RPMI7951 (cell line): ENCODE results near the gene MAPKAPK5. TPM values are rescaled to one million over a fixed set of nuclear protein-coding genes. Genes with fewer than 3 reads are reported as not detected.
A peak's percentile ranks its signal among the peaks of the same experiment; 100 is the strongest.
"Not testable (repeated sequence)": the region's sequence is repeated elsewhere in the genome, so short reads cannot be mapped to it uniquely, and the experiment has no call there.

Source experiments
- DNase-seq: peaks from one replicate; pipeline ENCODE4 v3.0.0-alpha.2; 2012; ENCODE audit warnings: low read depth
- total RNA-seq: library from RNA; depleted of rRNA; stranded (reverse); fragments of >200 nt; shearing (Covaris generic); gene quantifications from 2 replicates; pipeline ENCODE4 v1.2.3, GENCODE V29; 2014; rRNA removed

Gene MAPKAPK5, protein sequence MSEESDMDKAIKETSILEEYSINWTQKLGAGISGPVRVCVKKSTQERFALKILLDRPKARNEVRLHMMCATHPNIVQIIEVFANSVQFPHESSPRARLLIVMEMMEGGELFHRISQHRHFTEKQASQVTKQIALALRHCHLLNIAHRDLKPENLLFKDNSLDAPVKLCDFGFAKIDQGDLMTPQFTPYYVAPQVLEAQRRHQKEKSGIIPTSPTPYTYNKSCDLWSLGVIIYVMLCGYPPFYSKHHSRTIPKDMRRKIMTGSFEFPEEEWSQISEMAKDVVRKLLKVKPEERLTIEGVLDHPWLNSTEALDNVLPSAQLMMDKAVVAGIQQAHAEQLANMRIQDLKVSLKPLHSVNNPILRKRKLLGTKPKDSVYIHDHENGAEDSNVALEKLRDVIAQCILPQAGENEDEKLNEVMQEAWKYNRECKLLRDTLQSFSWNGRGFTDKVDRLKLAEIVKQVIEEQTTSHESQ
- total RNA-seq = 25.2 and 26.8 TPM in 2 replicates

DNA sequence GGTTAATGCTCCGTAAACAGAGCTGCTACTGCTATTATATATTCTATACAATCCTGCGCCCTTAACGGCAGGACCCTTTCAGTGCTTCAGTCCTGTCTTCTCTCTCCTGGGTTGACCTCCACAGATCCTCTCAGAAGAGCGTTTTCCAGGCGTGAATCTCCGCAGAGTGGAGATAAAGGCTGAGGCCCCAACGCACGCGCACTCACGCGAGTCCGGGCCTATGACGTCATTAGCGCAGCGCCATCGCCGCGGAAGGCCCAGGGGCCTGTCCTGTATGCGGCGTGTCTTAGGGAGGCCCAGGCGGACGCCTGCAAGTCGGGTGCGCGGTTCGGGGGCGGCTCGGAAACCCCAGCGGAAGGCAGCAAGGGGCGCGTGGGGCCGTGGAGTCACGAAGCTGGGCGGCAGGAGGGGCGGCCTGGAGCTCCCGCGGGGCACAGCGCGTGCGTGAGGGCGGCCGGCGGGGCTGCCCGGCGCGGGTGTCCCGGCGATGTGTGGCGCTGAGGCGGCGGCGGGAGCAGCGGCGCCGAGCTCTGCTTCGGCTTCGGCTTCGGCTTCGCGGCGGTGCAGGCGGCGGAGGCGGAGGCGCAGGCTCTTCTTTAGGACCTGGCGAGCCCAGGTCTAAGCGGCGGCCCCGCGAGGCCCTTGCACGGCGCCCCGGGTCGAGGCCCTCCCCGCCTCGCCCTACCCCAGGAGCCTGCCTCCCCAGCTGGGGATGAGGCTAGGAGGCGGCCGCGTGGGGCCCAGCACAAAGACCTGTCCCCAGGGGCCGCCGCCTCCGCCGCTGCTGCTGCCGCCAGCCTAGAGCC lies at the start of gene MAPKAPK5:
Gene MAPKAPK5 (plus strand): TSS at position 479 of the 806 bp plus-strand sequence. CDS start 506 bp downstream, outside the sequence.
- DNase-seq = peak; percentile 90

DNA sequence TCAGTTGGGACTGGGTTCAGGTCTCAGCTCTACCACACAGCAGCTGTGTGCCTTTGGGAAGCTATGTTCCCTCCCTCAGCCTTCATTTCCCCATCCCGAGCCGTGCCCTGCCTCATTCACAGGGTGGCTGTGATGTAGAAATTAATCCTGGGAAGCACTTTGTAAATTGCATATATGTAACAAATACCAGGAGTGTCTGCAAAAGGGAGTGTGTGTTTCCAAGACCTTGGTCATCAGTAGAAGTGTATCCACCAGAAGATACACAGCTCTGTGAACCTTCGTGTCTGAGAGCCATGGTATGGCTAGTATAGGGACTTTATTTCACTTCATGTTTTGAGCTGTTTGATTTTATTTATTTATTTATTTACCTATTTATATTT lies 49.2 kb upstream of the MAPKAPK5 start:
- DNase-seq = no peak

DNA sequence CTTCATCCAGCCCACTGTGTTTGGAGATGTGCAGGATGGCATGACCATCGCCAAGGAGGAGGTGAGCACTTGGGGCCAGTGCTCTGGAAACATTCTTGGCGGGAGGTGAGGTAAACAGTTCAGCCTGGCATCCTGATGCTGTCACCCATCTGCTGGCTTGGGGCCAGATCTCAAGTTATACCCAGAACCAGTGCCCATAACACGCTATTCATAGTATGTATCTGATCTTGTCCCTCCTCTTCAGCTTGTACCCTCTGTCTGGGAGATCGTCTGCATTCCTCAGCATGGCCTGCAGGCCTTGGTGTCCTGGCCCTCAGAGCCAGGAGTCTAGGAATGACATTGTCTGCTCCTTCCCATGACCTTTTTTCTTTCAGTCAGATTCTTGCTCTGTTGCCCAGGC lies 43.8 kb upstream of the MAPKAPK5 start:
- no peak for DNase-seq

DNA sequence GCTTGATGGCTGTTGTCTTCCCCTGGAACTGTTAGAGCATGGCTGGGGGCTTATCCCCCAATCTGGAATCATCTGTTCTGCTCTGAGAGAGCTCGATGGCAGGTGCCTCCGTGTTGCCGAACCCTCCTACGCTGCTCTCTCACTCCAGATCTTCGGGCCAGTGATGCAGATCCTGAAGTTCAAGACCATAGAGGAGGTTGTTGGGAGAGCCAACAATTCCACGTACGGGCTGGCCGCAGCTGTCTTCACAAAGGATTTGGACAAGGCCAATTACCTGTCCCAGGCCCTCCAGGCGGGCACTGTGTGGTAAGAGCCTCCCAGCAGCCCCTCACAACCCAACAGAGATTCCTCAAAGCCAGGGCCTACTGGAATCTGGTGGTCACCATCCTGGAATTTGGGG lies 42.3 kb upstream of the MAPKAPK5 start:
- no peak for DNase-seq

DNA sequence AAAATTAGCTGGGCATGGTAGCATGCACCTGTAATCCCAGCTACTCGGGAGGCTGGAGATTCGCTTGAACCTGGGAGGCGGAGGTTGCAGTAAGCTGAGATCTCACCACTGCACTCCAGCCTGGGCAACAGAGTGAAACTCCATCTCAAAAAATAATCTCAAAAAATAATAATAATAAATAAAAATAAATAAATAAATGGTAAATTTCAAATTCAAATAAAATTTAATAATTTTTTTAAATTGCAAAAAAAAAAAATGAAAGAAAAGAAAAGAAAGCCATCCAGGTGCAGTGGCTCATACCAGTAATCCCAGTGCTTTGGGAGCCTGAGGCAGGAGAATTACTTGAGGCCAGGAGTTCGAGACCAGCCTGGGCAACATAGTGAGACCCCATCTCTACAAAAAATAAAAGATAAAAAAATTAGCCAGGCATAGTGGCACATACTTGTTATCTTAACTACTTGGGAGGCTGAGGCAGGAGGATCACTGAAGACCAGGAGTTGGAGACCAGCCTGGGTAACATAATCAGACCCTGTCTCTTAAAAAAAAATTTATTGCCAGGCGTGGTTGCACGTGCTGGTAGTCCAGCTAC lies 38.9 kb upstream of the MAPKAPK5 start:
- no peak for DNase-seq

DNA sequence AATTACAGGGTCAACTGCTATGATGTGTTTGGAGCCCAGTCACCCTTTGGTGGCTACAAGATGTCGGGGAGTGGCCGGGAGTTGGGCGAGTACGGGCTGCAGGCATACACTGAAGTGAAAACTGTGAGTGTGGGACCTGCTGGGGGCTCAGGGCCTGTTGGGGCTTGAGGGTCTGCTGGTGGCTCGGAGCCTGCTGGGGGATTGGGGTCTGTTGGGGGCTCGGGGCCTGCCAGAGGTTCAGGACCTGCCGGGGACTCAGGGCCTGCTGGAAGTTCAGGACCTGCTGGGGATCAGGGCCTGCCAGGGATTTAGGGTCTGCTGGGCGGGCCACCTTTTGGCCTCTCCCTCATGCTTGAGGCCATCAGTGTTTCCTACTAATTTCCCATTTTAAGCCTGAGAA lies 38.2 kb upstream of the MAPKAPK5 start:
- no peak for DNase-seq

DNA sequence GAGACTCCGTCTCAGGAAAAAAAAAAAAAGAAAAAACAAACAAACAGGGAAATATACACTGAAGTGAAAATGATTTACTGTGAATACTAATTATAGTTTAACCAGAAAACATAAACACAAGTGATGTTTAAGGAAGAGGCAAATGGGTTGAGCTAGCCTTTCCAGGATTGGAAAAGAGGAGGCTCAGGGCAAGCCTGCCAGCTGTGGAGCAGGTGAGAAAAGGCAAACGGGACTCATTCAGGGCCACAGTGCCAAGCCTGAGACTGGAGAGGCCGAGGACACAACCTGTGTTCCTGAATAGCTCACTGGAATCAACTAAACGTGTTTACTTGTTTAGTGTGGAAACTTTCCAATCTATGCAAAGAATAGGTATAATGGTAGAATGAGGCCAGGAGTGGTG lies 35.7 kb upstream of the MAPKAPK5 start:
- no peak for DNase-seq

DNA sequence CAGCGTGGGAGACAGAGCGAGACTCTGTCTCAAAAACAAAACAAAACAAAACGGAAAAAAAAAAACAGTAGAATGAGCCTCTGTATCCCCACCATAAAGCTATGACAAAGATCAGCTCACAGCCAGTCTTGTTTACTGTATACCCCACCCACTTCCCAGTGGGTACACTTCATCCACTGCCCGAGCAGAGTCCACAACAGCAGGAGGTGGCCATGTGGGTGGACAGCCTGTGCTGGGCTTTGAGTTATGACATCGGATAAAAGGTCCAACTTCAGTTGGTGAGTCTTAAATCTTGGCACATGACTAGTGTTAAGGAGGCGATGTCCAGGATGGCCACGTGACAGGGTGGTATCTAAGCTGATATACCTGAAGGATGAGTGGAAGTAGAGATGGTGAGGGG lies 34.8 kb upstream of the MAPKAPK5 start:
- no peak for DNase-seq

DNA sequence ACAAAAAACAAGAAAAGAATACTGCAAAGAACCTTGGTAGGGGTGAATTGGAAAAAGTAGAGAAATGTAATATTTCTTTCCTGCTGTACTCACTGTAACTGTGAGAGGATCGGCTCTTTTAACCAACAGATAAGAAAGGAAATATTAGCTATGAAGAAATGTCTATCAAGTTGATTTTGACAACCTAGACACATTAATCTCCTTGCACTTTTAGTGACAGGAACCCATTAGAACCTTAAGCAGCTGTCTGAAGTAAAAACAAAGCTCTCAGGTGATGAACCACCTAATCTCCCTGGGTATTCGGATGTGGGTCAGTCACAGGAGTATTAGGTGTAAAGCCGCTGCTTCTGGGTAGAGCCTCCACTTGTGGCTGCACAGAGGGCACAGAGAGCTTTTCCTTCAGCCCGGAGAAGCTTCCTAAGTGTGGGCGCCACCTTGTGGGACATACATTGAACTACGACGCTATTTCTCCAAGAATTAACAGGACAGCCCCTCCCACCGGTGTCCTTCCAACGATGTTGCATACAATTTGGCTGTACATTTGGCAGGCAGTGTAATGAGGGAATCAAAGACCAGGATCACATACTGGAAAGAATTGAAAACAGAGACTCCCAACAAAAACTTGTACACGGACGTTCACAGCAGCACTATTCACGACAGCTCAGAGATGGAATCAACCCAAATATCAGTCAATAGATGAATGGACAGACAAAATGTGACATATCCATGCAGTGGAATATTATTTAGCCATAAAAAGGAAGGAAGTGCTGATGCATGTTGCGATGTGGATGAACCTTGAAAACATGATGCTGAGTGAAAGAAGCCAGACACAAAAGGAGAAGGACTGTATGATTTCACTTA lies 28.9 kb upstream of the MAPKAPK5 start:
- peak; percentile 73 for DNase-seq

DNA sequence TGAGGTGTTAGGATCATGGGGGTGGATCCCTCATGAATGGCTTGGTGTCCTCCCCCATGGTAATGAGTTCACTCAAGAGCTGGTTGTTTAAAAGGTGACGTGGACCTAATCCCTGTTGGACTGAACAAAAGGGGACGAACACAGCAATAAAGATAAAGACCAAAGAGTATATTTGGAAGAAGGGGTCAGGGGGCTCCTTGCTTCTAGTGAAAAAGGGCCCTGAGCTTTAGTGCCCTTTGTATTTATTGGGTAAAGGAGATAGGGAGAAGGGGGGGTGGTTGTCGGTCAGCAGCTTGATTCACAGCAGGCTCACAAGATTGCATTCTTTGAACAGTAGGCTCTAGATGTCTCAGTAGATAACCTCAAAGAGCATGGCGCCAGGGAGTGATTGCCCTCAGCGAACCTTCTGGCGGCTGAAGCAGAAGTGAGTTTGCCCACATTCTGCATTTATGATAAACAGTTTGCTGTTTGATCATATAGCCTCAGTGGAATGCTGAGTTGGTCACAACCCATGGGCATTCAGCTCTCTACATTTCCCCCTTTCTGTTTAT lies 25.9 kb upstream of the MAPKAPK5 start:
- no peak for DNase-seq

DNA sequence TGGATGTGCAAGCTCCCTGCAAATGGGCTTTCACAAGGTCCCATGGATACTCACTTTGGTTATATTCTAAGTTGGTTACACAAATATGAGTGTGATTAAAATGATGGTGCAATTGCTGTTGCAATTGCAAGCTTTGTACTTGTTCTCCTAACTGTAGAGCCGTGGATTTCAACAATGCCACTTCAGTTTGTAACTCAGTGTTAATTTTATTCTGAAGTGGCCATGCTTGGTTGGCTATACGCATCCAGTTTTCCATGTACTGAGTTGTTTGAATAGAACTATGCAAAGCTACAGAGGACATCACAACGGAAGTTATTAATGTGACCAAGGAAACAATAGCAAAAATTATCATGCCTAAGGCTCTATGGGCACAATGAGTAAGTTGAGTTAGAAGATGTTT lies 25.1 kb upstream of the MAPKAPK5 start:
- not testable (repeated sequence) for DNase-seq

DNA sequence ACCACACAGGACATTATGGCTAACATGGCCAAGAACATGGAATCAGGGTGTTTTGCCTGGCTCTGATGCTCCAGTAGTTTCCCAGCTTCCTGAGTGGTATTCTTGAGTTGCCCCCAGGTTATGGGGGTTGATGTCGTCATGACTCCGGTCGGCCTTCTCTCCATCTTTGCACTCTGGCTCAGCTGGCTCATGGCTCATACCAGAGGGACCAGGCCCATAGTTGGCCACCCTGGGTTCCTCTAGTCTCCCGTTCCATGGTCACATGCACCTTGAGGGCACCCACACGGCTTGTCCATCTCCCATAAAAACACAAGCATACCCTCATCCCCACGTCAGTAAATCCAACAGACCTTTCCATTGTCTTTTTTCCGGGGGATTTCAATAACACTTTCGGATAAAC lies 23.7 kb upstream of the MAPKAPK5 start:
- DNase-seq = no peak

DNA sequence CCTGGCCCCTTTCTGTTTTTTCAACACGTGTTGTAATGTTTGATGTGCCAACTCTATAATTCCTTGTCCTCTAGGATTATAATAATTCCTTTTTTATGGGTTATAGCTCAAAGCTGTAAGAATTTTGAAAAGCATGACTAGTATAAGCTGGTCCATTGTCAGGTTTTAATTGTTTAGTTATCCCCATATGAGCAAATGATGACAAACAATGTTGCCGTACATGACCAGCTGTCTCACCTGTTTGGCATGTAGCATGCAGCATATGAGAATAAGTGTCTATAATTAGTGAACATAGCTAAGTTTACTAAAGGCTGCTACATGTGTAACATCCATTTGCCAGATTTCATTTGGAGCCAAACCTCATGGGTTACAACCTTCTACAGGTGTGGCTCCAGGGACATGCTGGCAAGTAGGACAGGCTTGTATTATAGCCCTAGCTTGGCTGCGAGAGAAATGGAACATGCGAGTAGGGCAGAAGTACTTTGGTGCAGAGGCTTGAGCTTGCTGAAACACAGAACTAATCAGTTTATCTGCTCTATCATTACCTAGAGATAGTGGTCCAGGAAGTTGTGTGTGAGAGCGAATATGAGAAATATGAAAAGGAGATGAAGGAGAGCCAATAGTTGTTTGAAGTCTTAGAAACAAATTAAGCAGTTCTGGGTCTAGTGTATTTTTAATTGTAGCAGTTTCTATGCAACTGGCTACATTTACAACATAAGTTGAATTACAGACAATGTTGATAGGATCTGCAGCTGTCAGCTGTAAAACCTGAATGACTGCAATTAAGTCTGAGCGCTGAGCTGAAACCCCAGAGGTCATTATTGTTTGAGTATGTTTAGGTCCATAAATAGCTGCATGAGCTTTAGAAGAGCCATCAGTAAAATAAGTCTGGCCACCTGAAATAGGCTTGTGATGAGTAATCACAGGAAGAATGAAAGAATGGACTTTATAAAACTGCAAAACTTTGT lies 22.6 kb upstream of the MAPKAPK5 start:
- no peak for DNase-seq

DNA sequence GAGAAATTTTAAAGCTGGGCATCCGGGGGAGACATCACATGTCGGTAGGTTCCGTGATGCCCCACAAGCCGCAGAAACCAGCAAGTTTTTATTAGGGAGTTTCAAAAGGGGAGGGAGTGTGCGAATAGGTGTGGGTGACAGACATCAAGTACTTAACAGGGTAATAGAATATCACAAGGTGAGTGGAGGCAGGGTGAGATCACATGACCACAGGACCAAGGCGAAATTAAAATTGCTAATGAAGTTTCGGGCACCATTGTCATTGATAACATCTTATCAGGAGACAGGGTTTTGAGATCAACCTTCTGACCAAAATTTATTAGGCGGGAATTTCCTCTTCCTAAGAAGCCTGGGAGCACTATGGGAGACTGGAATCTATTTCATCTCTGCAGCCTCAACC lies 21.2 kb upstream of the MAPKAPK5 start:
- not testable (repeated sequence) for DNase-seq

DNA sequence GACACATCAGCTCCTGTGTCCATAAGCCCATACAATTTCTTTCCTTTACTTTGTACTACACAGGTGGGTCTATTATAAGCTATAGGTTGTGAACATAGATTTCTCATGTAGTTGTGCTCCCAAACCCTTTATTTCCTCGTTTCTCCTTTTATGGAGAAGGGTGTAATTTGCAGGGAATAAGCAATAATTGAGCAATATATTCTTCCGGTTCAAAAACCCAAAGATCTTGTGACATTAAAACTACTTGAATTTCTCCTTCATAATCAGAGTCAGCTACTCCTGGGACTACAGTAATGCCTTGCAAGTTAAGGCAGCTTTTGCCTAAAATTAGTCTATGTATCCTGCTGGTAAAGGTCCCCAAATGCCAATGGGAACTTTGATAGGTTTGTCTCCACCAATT lies 19.1 kb upstream of the MAPKAPK5 start:
- no peak for DNase-seq

DNA sequence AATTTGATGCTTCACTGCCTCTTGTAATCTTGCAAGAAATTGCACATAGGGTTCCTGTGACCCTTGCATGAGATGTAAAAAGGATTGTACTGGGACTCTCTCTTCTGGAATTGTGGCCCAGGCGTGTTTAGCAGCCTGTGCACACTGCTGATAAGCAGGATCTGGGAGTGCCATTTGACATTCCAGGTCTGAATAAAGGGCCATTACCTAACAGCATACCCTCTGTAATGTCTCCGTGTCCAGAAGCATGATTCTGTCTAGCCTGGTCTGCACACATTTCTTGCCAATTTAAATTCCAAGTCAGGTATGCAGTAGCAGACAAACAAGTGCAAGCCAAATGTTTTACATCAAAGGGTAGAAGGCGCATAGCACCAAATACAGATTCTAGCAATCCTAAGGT lies 18.1 kb upstream of the MAPKAPK5 start:
- no peak for DNase-seq

DNA sequence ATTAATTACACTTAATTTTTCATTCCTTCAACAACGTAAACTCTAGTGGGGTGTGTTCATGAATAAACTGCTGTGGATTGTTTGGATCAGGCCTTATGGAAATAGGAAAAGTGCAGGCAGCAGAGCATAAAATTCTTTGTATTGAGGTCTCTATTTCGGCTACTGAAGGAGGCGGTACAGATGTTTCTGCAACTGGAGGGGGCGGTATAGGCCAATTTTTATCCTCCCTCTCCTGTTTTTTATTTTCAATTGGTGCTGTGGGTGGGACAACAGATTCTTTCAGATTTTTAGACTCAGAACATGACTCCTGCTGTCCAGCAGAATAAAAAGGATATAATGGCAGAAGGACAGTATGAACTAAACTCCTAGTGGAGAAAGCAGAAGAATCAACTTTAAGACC lies 17.7 kb upstream of the MAPKAPK5 start:
- not testable (repeated sequence) for DNase-seq

DNA sequence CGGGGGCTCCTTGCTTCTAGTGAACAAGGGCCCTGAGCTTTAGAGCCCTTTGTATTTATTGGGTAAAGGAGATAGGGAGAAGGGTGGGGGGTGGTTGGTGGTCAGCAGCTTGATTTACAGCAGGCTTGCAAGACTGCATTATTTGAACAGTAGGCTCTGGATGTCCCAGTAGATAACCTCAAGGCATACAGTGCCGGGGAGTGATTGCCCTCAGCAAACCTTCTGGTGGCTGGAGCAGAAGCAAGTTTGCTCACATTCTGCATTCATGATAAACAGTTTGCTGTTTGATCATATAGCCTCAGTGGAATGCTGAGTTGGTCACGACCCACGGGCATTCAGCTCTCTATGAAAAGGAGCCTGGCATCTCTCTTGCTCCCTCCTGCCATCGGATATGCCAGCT lies 16.5 kb upstream of the MAPKAPK5 start:
- DNase-seq = no peak

DNA sequence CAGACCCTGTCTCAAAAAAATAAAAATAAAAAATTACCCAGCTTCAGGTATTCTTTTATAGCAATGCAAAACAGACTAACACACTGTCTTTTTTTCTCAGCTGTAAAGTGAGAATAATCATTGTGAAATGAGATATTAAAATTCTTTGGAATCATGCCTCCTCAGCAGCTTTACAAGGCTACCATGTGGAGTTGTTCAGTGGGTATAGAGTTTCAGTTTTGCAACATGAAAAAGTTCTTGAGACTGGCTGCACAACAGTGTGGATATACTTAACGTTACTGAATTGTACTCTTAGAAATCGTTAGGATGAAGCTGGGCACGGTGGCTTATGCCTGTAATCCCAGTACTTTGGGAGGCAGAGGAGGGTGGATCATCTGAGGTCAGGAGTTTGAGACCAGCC lies 15.7 kb upstream of the MAPKAPK5 start:
- no peak for DNase-seq

DNA sequence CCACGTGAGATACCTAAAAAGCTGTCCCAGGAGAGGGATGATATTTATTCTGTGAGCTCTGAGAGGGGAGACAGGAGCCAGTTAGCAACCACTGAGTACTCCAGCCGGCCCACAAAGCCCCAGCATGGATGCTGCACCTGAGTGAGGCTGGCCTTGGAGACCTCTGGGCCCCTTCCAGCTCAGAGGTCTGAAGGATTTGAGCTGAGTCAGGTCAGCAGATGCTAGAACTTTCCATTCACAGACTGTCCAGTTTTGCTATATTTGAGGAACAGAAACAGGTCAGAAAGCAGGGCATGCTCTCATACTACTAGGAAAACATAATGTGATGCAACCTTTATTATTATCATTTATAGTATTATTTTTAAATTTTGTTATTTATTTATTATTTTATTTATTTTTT lies 15.0 kb upstream of the MAPKAPK5 start:
- no peak for DNase-seq
